GM21737 (cell line): ENCODE data around the gene NBPF3.
"Not testable (repeated sequence)": the region's sequence is repeated elsewhere in the genome, so short reads cannot be mapped to it uniquely, and the experiment has no call there.

Experiments used
- ATAC-seq: cut with Tn5 transposase; IDR thresholded peaks from one replicate; pipeline ENCODE4 v1.9.1; 2021; ENCODE audit warnings: mild to moderate bottlenecking, moderate library complexity; ENCODE audit not compliant: unreplicated experiment

Gene NBPF3

DNA sequence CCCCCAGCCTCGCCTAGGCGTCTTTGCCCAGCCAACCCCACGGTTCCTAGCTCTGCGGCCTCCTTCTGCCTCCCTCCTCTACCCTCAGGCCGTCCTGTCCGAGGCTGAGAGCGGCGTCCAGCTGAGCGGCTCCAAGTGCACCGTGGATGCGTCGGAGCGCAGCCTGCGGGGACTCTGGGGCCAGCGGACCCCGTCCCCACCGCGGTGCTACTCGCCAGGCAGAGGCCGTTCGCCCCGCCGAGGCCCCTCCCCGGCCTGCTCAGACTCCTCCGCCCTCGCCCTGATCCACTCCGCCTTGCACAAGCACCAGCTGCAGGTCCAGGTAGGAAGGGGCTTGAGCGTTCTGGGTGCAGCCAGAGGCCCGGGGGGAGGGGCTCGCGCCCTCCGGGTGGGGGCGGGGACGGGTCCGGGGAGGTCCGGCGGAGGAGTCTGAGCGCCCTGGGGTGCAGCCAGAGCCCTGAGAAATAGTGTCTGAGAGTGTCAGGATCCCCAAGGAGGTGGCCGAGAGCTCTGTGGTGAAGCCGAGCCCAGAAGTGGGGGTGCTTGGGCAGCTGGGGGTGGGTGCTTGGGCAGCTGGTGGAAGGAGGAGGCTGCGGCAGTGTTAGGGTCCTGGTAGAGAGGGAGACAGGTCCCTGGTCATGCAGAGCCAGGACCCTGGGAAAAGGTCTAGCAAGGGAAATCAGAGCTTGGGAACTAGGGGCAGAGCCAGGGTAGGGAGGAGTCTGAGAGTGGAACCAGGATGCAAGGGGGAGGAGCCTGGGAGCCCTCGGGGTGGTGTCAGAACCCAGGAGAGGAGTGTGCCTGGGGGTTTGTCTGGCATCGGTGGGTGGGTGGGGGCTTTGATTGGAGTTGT is 3.2 kb upstream of the NBPF3 start:
- ATAC-seq = no peak

DNA sequence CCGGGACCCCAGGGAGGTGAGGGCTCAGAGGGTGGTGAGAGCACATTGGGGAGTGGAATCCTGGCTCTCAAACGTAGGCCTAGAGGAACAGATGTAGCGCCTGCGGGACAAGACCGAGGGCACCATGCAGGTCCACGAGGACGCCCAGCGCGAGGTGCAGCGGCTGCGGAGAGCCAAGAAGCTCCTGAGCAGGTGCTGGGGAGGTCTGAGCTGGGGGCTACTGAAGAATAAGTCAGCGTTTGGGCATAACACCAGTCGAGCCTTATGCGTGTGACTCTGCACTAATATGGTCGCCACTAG is 2.6 kb upstream of the NBPF3 start:
- ATAC-seq = no peak

DNA sequence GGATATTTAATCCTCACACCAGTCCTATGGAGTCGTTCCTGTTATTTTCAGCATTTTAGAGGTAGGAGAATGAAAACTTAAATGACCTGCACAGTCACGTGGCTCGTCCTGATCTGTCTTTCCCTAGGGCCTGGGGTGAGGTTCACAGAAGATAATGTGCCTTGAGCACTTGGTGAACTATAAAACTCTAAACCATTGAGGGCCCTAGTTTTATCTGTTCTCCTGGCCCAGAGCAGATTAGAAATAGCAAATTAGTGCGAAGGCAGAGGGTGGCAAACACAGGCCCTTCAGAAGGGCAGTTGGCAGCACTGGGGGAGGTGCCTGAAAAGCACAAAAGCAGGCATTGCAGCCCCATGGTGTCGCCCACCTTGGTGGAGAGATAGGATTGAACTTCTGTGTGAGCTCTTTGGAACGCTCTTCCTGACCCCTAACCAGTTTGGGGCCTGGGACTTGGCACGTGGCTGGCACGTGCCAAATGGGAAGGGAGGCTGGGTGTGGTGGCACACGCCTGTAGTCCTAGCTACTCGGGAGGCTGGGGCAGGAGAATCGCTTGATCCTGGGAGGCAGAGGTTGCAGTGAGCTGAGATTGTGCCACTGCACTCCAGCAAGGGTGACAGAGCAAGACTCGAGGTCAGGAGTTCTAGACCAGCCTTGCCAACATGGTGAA is 1.2 kb upstream of the NBPF3 start:
- ATAC-seq = not testable (repeated sequence)

DNA sequence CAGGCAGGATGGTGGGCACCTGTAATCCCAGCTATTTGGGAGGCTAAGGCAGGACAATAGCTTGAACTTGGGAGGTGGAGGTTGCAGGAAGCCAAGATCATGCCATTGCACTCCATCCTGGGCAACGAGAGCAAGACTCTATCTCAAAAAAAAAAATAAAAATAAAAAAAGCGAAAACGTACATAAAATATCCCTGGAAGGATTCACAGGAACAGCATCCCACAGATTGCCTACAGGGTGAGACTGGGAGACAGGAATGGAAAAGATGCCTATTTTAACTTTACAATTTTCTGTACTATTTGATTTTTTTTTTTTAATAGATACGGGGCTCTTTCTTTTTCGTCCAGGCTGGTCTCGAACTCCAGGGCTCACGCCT is 604 bp upstream of the NBPF3 start:
- ATAC-seq = no peak

GRCh38 chr1:21440630-21441125 is 741 bp downstream of the NBPF3 start:
- not testable (repeated sequence) for ATAC-seq

DNA sequence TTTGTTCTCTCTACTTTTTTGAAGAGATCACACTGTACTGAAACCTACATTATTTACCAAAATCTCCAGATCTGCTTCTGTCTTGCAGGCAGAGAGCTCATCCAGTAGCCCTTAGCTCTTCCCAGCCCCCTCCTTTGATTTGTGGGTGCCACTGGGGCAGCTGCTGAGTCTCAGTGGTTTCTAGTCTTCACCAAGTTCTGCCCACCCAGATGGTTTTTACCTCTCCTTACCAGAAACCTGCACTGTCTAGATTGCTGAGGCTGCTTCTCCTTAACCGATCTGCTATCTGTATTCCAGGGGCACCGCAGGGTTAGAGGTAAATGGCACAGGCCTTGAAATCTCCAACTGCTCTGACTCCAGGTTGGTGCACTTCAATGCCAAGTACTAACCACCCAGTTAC is 6.7 kb downstream of the NBPF3 start:
- ATAC-seq = not testable (repeated sequence)

- no peak for ATAC-seq
Observed at GRCh38 chr1:21447311-21447710, 7.4 kb downstream of the NBPF3 start.

- ATAC-seq = no peak
Observed at GRCh38 chr1:21449906-21450305, 10.0 kb downstream of the NBPF3 start.

- no peak for ATAC-seq
Observed at GRCh38 chr1:21451212-21451611, 11.3 kb downstream of the NBPF3 start.

GRCh38 chr1:21451981-21452411 is 12.1 kb downstream of the NBPF3 start:
- ATAC-seq = no peak

DNA sequence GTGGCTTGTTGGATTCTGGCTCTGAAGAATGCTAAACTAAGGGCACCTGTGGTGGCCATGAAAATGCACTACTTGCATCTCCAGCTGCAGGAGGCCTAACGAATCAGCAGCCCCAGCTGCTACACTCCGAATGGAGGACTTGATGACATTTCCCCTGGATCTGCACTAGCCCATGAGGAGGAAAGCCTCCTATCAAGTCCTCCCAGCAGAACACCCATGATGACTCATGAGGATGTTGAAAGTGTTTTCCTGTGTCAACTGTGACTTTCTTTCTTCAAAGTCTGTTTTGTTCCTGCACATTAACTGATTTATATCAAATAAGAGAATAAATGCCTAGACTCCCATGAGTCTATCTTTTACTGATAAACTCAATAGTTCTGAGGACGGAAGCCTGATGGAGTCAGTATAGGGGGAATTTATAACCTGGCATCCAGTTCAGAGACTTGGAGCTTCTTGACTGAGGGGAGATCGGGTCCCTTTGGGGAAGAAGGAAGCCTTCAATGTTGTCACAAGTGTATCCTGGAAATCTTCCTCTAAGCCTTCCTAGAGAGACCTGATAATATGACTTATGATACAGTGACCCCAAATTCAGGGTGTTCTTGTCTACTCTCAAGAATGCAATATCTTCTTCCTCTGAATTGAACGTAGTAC is 14.2 kb downstream of the NBPF3 start:
- ATAC-seq = not testable (repeated sequence)

DNA sequence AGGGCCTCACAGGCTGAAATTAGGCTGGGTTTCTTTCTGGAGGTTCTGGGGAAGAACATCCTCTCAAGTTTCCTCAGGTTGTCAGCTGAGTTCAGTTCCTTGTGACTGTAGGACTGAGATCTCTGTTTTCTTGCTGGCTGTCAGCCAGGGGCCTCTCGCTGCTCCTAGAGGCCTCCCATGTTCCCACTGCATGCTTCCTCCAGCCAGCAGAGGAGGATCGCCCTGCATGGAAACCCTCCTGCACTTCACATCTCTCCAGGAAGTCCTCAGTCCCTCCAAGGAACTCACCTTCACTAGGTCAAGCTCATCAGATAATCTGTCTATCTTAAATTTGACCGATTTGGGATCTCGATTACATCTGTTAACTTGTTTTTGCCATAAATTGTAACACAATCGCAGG is 15.0 kb downstream of the NBPF3 start:
- ATAC-seq = not testable (repeated sequence)

DNA sequence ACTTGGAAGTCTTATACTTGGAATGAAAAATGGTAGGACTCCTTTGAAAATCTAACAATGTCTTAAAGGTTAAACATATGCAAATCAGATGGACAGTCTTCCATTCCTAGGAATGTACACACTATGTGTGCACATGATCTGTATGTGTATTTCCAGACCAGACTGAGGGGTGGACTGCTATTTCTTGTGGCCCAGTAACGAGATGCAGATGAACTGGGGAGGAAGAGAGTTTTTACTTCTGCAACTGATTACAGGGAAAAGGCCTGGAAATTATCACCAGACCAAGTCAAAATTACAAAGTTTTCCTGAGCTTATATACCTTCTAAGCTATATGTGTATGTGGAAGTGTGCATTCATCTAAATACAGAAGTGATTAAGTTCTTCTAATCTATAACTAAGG is 17.7 kb downstream of the NBPF3 start:
- no peak for ATAC-seq

DNA sequence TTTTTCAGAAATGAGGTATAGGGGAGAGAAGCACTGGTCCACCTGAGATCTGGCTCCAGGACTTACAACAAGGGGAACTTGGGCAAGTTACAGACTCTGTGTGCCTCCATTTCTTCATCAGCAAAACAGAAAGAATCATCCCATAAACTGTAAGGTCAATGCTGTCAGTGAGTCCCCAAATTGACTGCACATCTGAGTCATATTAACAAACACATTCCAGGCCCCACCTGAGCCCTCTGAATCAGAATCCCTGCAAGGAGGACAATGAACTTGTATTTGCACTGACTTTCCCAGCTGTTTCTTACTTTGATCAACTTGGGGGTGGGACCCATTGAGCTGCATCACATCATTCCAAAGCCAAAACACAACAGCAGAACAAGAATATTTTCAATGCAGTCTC is 25.2 kb downstream of the NBPF3 start:
- not testable (repeated sequence) for ATAC-seq

GRCh38 chr1:21467946-21468345 is 28.0 kb downstream of the NBPF3 start:
- ATAC-seq = not testable (repeated sequence)

GRCh38 chr1:21468599-21468998 is 28.7 kb downstream of the NBPF3 start:
- no peak for ATAC-seq

GRCh38 chr1:21469581-21469980 is 29.6 kb downstream of the NBPF3 start:
- no peak for ATAC-seq

GRCh38 chr1:21472861-21473260 is 32.9 kb downstream of the NBPF3 start:
- ATAC-seq = no peak

- no peak for ATAC-seq
Observed at GRCh38 chr1:21478356-21478755, 38.4 kb downstream of the NBPF3 start.

GRCh38 chr1:21483881-21484280 is 43.9 kb downstream of the NBPF3 start:
- ATAC-seq = not testable (repeated sequence)

- no peak for ATAC-seq
Observed at GRCh38 chr1:21489146-21489545, 49.2 kb downstream of the NBPF3 start.
